GM18520 (cell line): ENCODE data around the gene NRROS.
A peak's percentile ranks its signal among the peaks of the same experiment; 100 is the strongest.

Experiments used
- ATAC-seq: cut with Tn5 transposase; IDR thresholded peaks from one replicate; pipeline ENCODE4 v1.9.1; 2021; ENCODE audit not compliant: unreplicated experiment

NRROS gene

GRCh38 chr3:196677353-196677752 is 37.9 kb downstream of the NRROS start:
- no peak for ATAC-seq

GRCh38 chr3:196677931-196678330 is 38.4 kb downstream of the NRROS start:
- no peak for ATAC-seq

GRCh38 chr3:196684548-196685407 is 45.3 kb downstream of the NRROS start:
- ATAC-seq, result peak; percentile 47

- ATAC-seq, result no peak
These were observed 46.9 kb downstream of the NRROS start for GRCh38 chr3:196686436-196686835.

GRCh38 chr3:196688349-196688748 is 48.9 kb downstream of the NRROS start:
- no peak for ATAC-seq

- no peak for ATAC-seq
These were observed 50.6 kb downstream of the NRROS start for GRCh38 chr3:196689941-196690660.

GRCh38 chr3:196691386-196691785 is 51.9 kb downstream of the NRROS start:
- ATAC-seq, result no peak

GRCh38 chr3:196694202-196694638 is 54.7 kb downstream of the NRROS start:
- no peak for ATAC-seq

- ATAC-seq, result no peak
These were observed 55.7 kb downstream of the NRROS start for GRCh38 chr3:196694941-196695848.

- ATAC-seq, result no peak
These were observed 56.3 kb downstream of the NRROS start for GRCh38 chr3:196695849-196696226.

GRCh38 chr3:196697270-196697669 is 57.8 kb downstream of the NRROS start:
- no peak for ATAC-seq

GRCh38 chr3:196699749-196700148 is 60.3 kb downstream of the NRROS start:
- no peak for ATAC-seq

- no peak for ATAC-seq
These were observed 61.3 kb downstream of the NRROS start for GRCh38 chr3:196700801-196701200.

- no peak for ATAC-seq
These were observed 66.8 kb downstream of the NRROS start for GRCh38 chr3:196706327-196706726.

- ATAC-seq, result no peak
These were observed 67.2 kb downstream of the NRROS start for GRCh38 chr3:196706731-196707130.

- ATAC-seq, result no peak
These were observed 68.1 kb downstream of the NRROS start for GRCh38 chr3:196707566-196707965.

GRCh38 chr3:196708467-196708866 is 69.0 kb downstream of the NRROS start:
- no peak for ATAC-seq
